Activated CD8-positive, alpha-beta memory T cell treated with anti-CD3 and anti-CD28 coated beads, Interleukin-2, amount 50 U/mL, for 4 hours (primary cell): Measurements from ENCODE around the gene WBP2.
A peak's percentile ranks its signal among the peaks of the same experiment; 100 is the strongest.

Source experiments
- DNase-seq: peaks from one replicate; pipeline ENCODE4 v3.0.0-alpha.2; 2020

The WBP2 gene

GRCh38 chr17:75855310-75856061 lies at the start of gene WBP2:
TSS of gene WBP2 (minus strand) at chr17:75855335. CDS start at chr17:75855297, 38 bp downstream.
- peak; percentile 94 for DNase-seq

- no peak for DNase-seq
Measured at GRCh38 chr17:75902406-75902805, 47.3 kb upstream of the WBP2 start.

- DNase-seq = no peak
Measured at GRCh38 chr17:75901727-75902126, 46.6 kb upstream of the WBP2 start.

- DNase-seq = no peak
Measured at GRCh38 chr17:75900691-75901533, 45.8 kb upstream of the WBP2 start.

GRCh38 chr17:75899767-75900468 lies 44.8 kb upstream of the WBP2 start:
- DNase-seq = no peak

- no peak for DNase-seq
Measured at GRCh38 chr17:75899353-75899752, 44.2 kb upstream of the WBP2 start.

GRCh38 chr17:75898791-75899190 lies 43.7 kb upstream of the WBP2 start:
- no peak for DNase-seq

GRCh38 chr17:75898065-75898464 lies 42.9 kb upstream of the WBP2 start:
- DNase-seq = no peak

- DNase-seq = no peak
Measured at GRCh38 chr17:75897160-75898019, 42.3 kb upstream of the WBP2 start.

GRCh38 chr17:75896415-75897159 lies 41.5 kb upstream of the WBP2 start, which contains the start of gene TRIM65:
TSS of gene TRIM65 (minus strand) at chr17:75896951. CDS start at chr17:75896937, 14 bp downstream.
- DNase-seq = peak; percentile 80

GRCh38 chr17:75895370-75896155 lies 40.4 kb upstream of the WBP2 start:
- no peak for DNase-seq

GRCh38 chr17:75894049-75894733 lies 39.1 kb upstream of the WBP2 start:
- no peak for DNase-seq

GRCh38 chr17:75893305-75894048 lies 38.3 kb upstream of the WBP2 start:
- no peak for DNase-seq

- no peak for DNase-seq
Measured at GRCh38 chr17:75892556-75893224, 37.6 kb upstream of the WBP2 start.

- DNase-seq = no peak
Measured at GRCh38 chr17:75891605-75892555, 36.7 kb upstream of the WBP2 start.

- no peak for DNase-seq
Measured at GRCh38 chr17:75891022-75891604, 36.0 kb upstream of the WBP2 start.

- DNase-seq = no peak
Measured at GRCh38 chr17:75889454-75889853, 34.3 kb upstream of the WBP2 start.
